Upper lobe of right lung (tissue), 1 donor: ENCODE results near the gene CCDC80. TPM values are rescaled to one million over a fixed set of nuclear protein-coding genes. Genes with fewer than 3 reads are reported as not detected.

ENCODE experiments used
- ATAC-seq: fragments of 200-7000 bp; cut with Tn5 transposase; one replicate; pipeline ENCODE4 v1.9.1; 2020; ENCODE audit warnings: mild to moderate bottlenecking, moderate library complexity
- DNase-seq: peaks from one replicate; pipeline ENCODE4 v3.0.0-alpha.2; 2020
- H3K27ac ChIP-seq: fragments of 200-600 bp; one replicate; pipeline ENCODE4 v1.8.0; 2022
- H3K27me3 ChIP-seq: fragments of 200-600 bp; one replicate; pipeline ENCODE4 v1.8.0; 2022; ENCODE audit warnings: mild to moderate bottlenecking
- H3K36me3 ChIP-seq: fragments of 200-600 bp; one replicate; pipeline ENCODE4 v1.8.0; 2022
- H3K4me1 ChIP-seq: fragments of 200-600 bp; one replicate; pipeline ENCODE4 v1.8.0; 2022
- H3K4me3 ChIP-seq: fragments of 200-600 bp; one replicate; pipeline ENCODE4 v1.8.0; 2022; ENCODE audit warnings: mild to moderate bottlenecking
- H3K9me3 ChIP-seq: fragments of 200-600 bp; one replicate; pipeline ENCODE4 v1.8.0; 2022
- CTCF ChIP-seq: fragments of 200-600 bp; IDR thresholded peaks from one replicate; pipeline ENCODE4 v1.8.0; 2022; ENCODE audit warnings: antibody characterized with exemption
- intact Hi-C: fragments of 100-400 bp; cut with DNase I; formaldehyde crosslinking; loops from one replicate; pipeline ENCODE4 v1.11.0; 2022
- total RNA-seq: library from RNA; stranded (reverse); fragmentation: NEBNext Ultra II Directional; extraction: Animal tissue kit (Norgen Biotek cat#: 25700); gene quantifications from one replicate; pipeline ENCODE4 v1.2.1, GENCODE V29; 2021
- donor health status: DM: no; HTN: yes; CAD: no; lungs with severe emphysema.

The CCDC80 gene
- total RNA-seq, 1 donor from 2014 or later = 60.4 TPM

- Histone ChIP-seq H3K9me3 (no peaks in the 10 kb centered on the region), H3K36me3 (peaks cover 15% of the 10 kb centered on the region), H3K4me3 (peak overlapping the region; percentile 91), H3K27ac (peak overlapping the region; percentile 98), H3K27me3 (no peaks in the 10 kb centered on the region), H3K4me1 (peaks cover 41% of the 10 kb centered on the region)
- intact Hi-C loops = no loop called here
- no peak for DNase-seq
- ATAC-seq = no peak
- no peak for TF ChIP-seq CTCF
Observed at GRCh38 chr3:112560307-112560706, 80.6 kb downstream of the CCDC80 start.

GRCh38 chr3:112557976-112558375, 83.0 kb downstream of the CCDC80 start:
- ATAC-seq = no peak
- intact Hi-C loops = no loop called here
- TF ChIP-seq CTCF = no peak
- no peak overlapping the region for H3K27ac ChIP-seq
- peaks cover 14% of the 10 kb centered on the region for H3K36me3 ChIP-seq
- no peaks in the 10 kb centered on the region for H3K27me3 ChIP-seq
- DNase-seq = no peak
- no peaks in the 10 kb centered on the region for H3K9me3 ChIP-seq
- H3K4me1 ChIP-seq = peaks cover 37% of the 10 kb centered on the region
- no peak overlapping the region for H3K4me3 ChIP-seq

GRCh38 chr3:112555535-112556170, 85.3 kb downstream of the CCDC80 start:
- Histone ChIP-seq H3K4me1 (peaks cover 34% of the 10 kb centered on the region), H3K27me3 (no peaks in the 10 kb centered on the region), H3K27ac (no peak overlapping the region), H3K9me3 (no peaks in the 10 kb centered on the region), H3K36me3 (peaks cover 14% of the 10 kb centered on the region), H3K4me3 (no peak overlapping the region)
- ATAC-seq (no peak), DNase-seq (no peak)
- intact Hi-C loops = no loop called here
- no peak for TF ChIP-seq CTCF

GRCh38 chr3:112550859-112551258, 90.1 kb downstream of the CCDC80 start:
- no peak overlapping the region for H3K4me3 ChIP-seq

More at GRCh38 chr3:112550859-112551258, 90.1 kb downstream of the CCDC80 start:
- Histone ChIP-seq H3K27ac (no peak overlapping the region), H3K36me3 (peaks cover 42% of the 10 kb centered on the region), H3K9me3 (no peaks in the 10 kb centered on the region), H3K4me1 (peaks cover 10% of the 10 kb centered on the region), H3K27me3 (no peaks in the 10 kb centered on the region)
- ATAC-seq = no peak
- TF ChIP-seq CTCF = no peak
- no peak for DNase-seq
- intact Hi-C loops = no loop called here

Other genes with a start within 250 kb of the CCDC80 start
- 0.78 TPM for gene BTLA, start 141.7 kb downstream of the CCDC80 start, total RNA-seq
- gene ATG3, start 79.2 kb downstream of the CCDC80 start, total RNA-seq = 48.6 TPM
- gene SLC35A5, start 79.1 kb downstream of the CCDC80 start, total RNA-seq = 40.5 TPM
- gene CD200R1L, start 205.7 kb upstream of the CCDC80 start, total RNA-seq = not detected